Immature natural killer cell (primary cell): Measurements from ENCODE around the gene ERICH6B. TPM values are rescaled to one million over a fixed set of nuclear protein-coding genes. Genes with fewer than 3 reads are reported as not detected.

Source experiments
- DNase-seq, 3 donors: peaks; one replicate each; pipeline ENCODE4 v3.0.0; 2022; ENCODE audit warnings: mixed read lengths in 1 of 3
- H3K27ac Mint-ChIP-seq, 6 donors: one replicate each; pipeline ENCODE4 v1.8.0; 2020; ENCODE audit warnings: mixed read lengths in 6 of 6, mild to moderate bottlenecking in 5 of 6, inconsistent platforms in 4 of 6, moderate library complexity in 3 of 6
- H3K27me3 Mint-ChIP-seq, 3 donors: one replicate each; pipeline ENCODE4 v1.8.0; 2020 to 2021; ENCODE audit warnings: low read depth in 3 of 3, mild to moderate bottlenecking in 3 of 3, mixed read lengths in 3 of 3, moderate library complexity in 3 of 3, inconsistent platforms in 1 of 3
- H3K36me3 Mint-ChIP-seq, 3 donors: one replicate each; pipeline ENCODE4 v1.8.0; 2020; ENCODE audit warnings: mixed read lengths in 3 of 3, inconsistent platforms in 2 of 3, mild to moderate bottlenecking in 2 of 3
- H3K4me1 Mint-ChIP-seq, 2 donors: one replicate each; pipeline ENCODE4 v1.8.0; 2020; ENCODE audit warnings: inconsistent platforms in 2 of 2, mild to moderate bottlenecking in 2 of 2, mixed read lengths in 2 of 2, moderate library complexity in 1 of 2
- H3K4me3 Mint-ChIP-seq, 5 donors: one replicate each; pipeline ENCODE4 v1.8.0; 2020; ENCODE audit warnings: mild to moderate bottlenecking in 5 of 5, mixed read lengths in 5 of 5, inconsistent platforms in 3 of 5, moderate library complexity in 3 of 5
- H3K9me3 Mint-ChIP-seq, 6 donors: one replicate each; pipeline ENCODE4 v1.8.0; 2020; ENCODE audit warnings: mild to moderate bottlenecking in 6 of 6, mixed read lengths in 6 of 6, inconsistent platforms in 4 of 6, moderate library complexity in 3 of 6
- polyA plus RNA-seq, 3 donors: library from polyadenylated mRNA; unstranded; fragments of 300-500 nt; fragmentation: Illumina TruSeq; gene quantifications; one replicate each; pipeline ENCODE4 v1.2.3, GENCODE V29; 2021

ERICH6B gene
- polyA plus RNA-seq, 3 donors from 2014 or later, result 0.50 TPM; not detected in 2

DNA sequence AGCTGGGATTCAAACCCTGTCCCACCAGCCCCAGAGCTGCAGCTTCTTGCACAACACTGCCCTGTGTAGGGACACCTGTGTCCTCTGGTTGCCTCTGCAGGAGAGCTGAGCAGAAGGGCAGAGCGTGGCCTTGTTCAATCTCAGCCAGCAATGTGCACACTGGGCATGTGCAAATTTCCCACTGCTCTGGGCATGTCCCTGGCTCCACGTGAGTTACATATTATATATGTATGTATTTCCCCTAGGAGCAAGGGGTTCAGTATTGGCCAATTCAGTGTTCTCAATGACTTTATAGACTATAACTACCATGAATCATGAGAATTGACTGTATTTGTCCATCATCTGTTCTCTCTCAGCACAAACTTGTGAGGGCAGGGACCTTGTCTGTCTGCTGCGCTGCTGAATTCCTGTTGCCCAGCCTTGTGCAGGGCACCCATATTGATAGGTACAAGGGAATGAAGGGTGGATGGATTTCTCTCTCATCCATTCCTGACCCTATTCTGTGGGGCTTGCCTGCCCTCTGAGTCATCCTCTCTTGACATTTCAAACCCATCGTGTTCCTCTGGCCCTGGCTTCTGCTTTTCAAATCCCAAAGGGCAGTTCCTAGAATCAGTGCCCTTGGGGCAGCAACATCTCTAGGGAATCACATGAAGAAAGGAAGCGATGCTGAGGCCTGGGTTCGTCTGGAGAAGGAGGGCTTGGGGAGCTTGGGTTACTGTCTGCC lies 69.7 kb downstream of the ERICH6B start:
- peaks cover 0 to 6% (median 2%) of the 10 kb centered on the region in 3 donors for H3K27me3 Mint-ChIP-seq

DNA sequence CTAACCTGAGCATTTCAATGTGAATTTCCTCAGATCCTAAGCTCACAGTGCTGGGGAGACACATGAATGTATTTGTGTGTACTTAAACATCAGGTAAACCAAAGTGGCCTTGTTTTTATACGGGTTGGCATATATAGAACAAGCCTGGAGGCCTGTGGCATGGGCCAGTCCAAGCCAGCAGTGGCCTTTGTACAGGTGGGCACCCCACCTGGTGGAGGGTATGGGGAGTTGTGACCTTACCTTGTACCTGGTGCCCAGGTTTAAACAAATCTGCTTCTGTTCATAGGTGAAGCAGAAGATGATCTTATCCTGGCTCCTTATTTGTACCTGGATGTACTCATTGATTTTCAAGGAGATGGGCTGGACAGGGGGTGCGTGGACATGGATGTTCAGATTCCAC lies 71.0 kb downstream of the ERICH6B start:
- DNase-seq, result no peak
- H3K27ac Mint-ChIP-seq, result no peak overlapping the region
- no peaks in the 10 kb centered on the region for H3K36me3 Mint-ChIP-seq
- H3K4me1 Mint-ChIP-seq, result no peaks in the 10 kb centered on the region
- H3K9me3 Mint-ChIP-seq, result no peaks in the 10 kb centered on the region
- no peak overlapping the region for H3K4me3 Mint-ChIP-seq
- H3K27me3 Mint-ChIP-seq, result peaks cover 0 to 6% (median 2%) of the 10 kb centered on the region in 3 donors

More for the DNA sequence above, 69.7 kb downstream of the ERICH6B start:
- no peak overlapping the region for H3K4me3 Mint-ChIP-seq
- no peaks in the 10 kb centered on the region for H3K36me3 Mint-ChIP-seq
- H3K4me1 Mint-ChIP-seq, result no peaks in the 10 kb centered on the region
- H3K27ac Mint-ChIP-seq, result no peak overlapping the region
- DNase-seq, result no peak
- no peaks in the 10 kb centered on the region for H3K9me3 Mint-ChIP-seq

GRCh38 chr13:45542878-45543277 lies 72.7 kb downstream of the ERICH6B start:
- no peak overlapping the region for H3K4me3 Mint-ChIP-seq
- no peaks in the 10 kb centered on the region for H3K36me3 Mint-ChIP-seq

DNA sequence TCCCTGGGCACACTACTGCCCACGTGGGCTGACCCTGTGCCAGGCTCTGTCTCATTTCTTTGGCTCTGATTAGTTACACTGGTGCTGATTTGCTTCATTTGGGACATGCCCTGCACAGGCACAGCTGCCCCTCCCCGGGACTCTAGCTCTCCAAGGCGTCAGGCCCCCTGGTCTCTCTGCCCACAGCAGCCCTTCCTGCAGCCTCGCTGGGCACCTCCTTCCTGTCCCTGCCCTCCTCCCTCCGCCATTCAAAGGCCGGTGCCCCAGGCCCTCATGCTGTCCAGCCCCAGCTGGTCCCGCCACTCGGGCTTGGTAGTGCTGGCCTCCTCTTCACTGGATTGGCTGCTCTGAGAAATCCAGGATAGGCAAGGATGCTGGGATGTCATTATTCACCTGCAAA lies 73.1 kb downstream of the ERICH6B start:
- Mint-ChIP-seq H3K27ac (no peak overlapping the region), H3K4me3 (no peak overlapping the region)
- no peak for DNase-seq

More at GRCh38 chr13:45542878-45543277, 72.7 kb downstream of the ERICH6B start:
- Mint-ChIP-seq H3K27me3 (peaks cover 0 to 6% (median 2%) of the 10 kb centered on the region in 3 donors), H3K9me3 (no peaks in the 10 kb centered on the region), H3K27ac (no peak overlapping the region), H3K4me1 (no peaks in the 10 kb centered on the region)
- no peak for DNase-seq

DNA sequence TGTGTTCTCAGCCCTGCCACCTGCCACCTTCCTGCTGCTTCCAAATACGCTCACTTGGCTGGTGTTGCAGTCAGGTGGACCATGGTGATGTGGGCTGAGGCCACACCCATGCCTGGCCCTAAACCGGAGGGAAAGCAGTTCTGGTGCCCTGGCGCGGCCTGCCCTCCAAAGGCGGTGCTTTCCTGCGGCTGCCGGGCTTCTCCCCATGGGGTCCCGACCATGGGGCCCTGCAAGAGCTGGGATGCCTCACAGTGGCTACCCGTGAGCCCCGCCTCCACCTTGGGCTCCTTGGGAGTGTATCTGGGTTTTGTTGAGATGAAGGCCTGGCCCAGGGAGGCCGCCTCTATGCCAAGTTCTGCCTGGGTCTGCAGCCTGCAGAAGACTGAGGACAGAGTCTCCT lies 73.7 kb downstream of the ERICH6B start:
- Mint-ChIP-seq H3K36me3 (no peaks in the 10 kb centered on the region), H3K9me3 (no peaks in the 10 kb centered on the region), H3K4me1 (no peaks in the 10 kb centered on the region), H3K27ac (no peak overlapping the region), H3K27me3 (peaks cover 0 to 6% (median 2%) of the 10 kb centered on the region in 3 donors), H3K4me3 (no peak overlapping the region)
- no peak for DNase-seq

More for the DNA sequence above, 73.1 kb downstream of the ERICH6B start:
- no peaks in the 10 kb centered on the region for H3K36me3 Mint-ChIP-seq
- H3K4me1 Mint-ChIP-seq, result no peaks in the 10 kb centered on the region
- no peaks in the 10 kb centered on the region for H3K9me3 Mint-ChIP-seq
- H3K27me3 Mint-ChIP-seq, result peaks cover 0 to 6% (median 2%) of the 10 kb centered on the region in 3 donors

DNA sequence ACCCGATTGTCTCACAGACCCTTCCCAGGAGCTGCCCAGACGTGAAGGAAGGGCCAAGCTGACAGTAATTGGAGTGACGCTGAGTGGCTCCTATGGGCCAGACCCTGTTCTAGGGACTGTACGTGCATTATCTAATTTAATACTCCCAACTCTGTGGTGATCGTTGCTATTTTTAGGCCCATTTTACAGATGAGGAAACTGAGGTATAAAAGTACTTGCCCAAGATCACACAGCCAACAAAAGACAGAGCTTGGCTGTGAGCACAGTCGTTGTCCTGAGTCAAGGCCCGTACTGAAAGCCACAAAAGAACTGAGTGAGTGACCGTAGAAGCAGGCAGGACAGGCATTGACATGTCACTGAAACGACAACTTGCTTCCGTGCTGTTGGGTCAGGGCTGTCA lies 74.7 kb downstream of the ERICH6B start:
- H3K27me3 Mint-ChIP-seq, result peaks cover 0 to 6% (median 2%) of the 10 kb centered on the region in 3 donors
- DNase-seq, result no peak
- H3K36me3 Mint-ChIP-seq, result no peaks in the 10 kb centered on the region
- no peaks in the 10 kb centered on the region for H3K4me1 Mint-ChIP-seq
- H3K27ac Mint-ChIP-seq, result no peak overlapping the region
- H3K9me3 Mint-ChIP-seq, result no peaks in the 10 kb centered on the region
- no peak overlapping the region for H3K4me3 Mint-ChIP-seq

DNA sequence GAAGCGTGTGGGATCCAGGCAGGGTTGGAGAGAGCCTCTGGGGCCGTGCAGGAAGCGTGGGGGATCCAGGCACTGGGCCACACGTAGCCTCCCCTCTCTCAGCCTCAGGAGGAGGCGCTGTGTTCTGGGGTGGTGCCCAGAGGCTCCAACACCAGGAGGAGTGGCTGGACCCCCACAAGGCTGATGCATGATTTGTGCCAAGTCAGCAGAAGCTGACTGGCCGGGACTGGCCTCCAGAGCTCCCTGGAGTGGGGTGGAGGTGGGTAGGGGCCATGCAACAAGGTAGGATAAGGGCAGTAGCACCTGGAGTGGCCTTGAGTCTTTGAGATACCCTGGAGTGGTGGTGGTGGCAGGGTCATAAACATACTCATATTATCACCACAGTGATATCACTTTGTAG lies 75.3 kb downstream of the ERICH6B start:
- Mint-ChIP-seq H3K9me3 (no peaks in the 10 kb centered on the region), H3K27ac (peak overlapping the region in 1 of 6 donors; percentile 64), H3K36me3 (peaks cover 1 to 2% (median 1%) of the 10 kb centered on the region in 3 donors), H3K4me1 (no peaks in the 10 kb centered on the region), H3K27me3 (peaks cover 0 to 6% (median 2%) of the 10 kb centered on the region in 3 donors), H3K4me3 (no peak overlapping the region)
- no peak for DNase-seq

- Mint-ChIP-seq H3K9me3 (no peaks in the 10 kb centered on the region), H3K27me3 (peaks cover 0 to 4% (median 0%) of the 10 kb centered on the region in 3 donors), H3K4me1 (no peaks in the 10 kb centered on the region), H3K4me3 (no peak overlapping the region), H3K27ac (peak overlapping the region in 1 of 6 donors; percentile 12), H3K36me3 (peaks cover 10 to 15% (median 13%) of the 10 kb centered on the region in 3 donors)
- no peak for DNase-seq
These were observed 77.2 kb downstream of the ERICH6B start for GRCh38 chr13:45538382-45538781.

- no peak overlapping the region for H3K4me3 Mint-ChIP-seq
- peaks cover 0 to 4% (median 0%) of the 10 kb centered on the region in 3 donors for H3K27me3 Mint-ChIP-seq
- DNase-seq, result no peak
- peaks cover 13 to 21% (median 16%) of the 10 kb centered on the region in 3 donors for H3K36me3 Mint-ChIP-seq
- H3K27ac Mint-ChIP-seq, result peak overlapping the region in 2 of 6 donors; percentile 9 to 47
- H3K9me3 Mint-ChIP-seq, result no peaks in the 10 kb centered on the region
- H3K4me1 Mint-ChIP-seq, result no peaks in the 10 kb centered on the region
These were observed 78.0 kb downstream of the ERICH6B start for GRCh38 chr13:45537516-45537915.

DNA sequence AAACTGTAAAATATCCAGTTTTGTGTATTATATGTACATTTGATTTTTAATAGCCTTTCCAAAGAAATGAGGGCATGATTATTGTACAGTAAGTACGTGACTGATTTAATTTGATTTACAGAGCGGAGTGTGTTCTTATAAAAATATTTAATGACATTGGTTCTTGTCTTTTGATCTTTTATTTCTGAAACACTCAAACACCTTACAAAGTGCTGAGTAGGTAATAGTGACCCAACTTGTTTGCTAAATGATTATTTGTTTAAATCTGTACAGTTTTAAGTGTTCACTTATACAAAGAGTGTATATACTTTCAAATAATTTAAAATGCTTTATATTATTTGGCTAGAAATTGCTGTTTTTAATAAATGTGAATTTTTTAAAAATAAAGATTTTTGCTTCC lies 79.3 kb downstream of the ERICH6B start:
- peaks cover 0 to 1% (median 0%) of the 10 kb centered on the region in 3 donors for H3K27me3 Mint-ChIP-seq
- DNase-seq, result no peak
- no peak overlapping the region for H3K4me3 Mint-ChIP-seq
- no peak overlapping the region for H3K27ac Mint-ChIP-seq
- no peaks in the 10 kb centered on the region for H3K9me3 Mint-ChIP-seq
- H3K4me1 Mint-ChIP-seq, result no peaks in the 10 kb centered on the region
- peaks cover 16 to 26% (median 19%) of the 10 kb centered on the region in 3 donors for H3K36me3 Mint-ChIP-seq

DNA sequence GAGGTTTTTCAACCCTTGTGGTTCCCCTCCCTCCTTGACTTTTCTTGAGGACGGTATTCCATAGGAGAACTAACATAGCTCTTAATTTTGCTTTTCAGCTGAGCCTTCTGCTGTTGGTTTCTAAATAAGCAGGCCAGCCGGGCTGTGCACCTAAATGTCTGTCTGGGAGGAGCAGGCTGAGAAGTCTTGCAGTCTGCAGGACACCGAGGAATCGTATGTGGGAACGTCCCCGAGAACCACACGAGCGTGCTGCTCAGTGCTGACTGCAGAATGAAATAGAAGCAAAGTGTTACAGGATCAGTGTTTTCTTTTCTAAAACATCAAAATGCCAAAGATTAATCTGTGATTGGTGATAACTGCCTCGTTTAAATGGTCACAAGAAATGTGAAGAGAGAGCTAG lies 80.9 kb downstream of the ERICH6B start:
- peaks cover 16 to 33% (median 31%) of the 10 kb centered on the region in 3 donors for H3K36me3 Mint-ChIP-seq
- no peaks in the 10 kb centered on the region for H3K4me1 Mint-ChIP-seq
- peaks cover 0 to 1% (median 0%) of the 10 kb centered on the region in 3 donors for H3K27me3 Mint-ChIP-seq
- no peak overlapping the region for H3K4me3 Mint-ChIP-seq
- H3K27ac Mint-ChIP-seq, result no peak overlapping the region
- no peaks in the 10 kb centered on the region for H3K9me3 Mint-ChIP-seq
- DNase-seq, result no peak

GRCh38 chr13:45529758-45530157 lies 85.8 kb downstream of the ERICH6B start:
- Mint-ChIP-seq H3K9me3 (no peaks in the 10 kb centered on the region), H3K27me3 (peaks cover 0 to 1% (median 0%) of the 10 kb centered on the region in 3 donors), H3K36me3 (peaks cover 17 to 43% (median 35%) of the 10 kb centered on the region in 3 donors), H3K27ac (no peak overlapping the region), H3K4me1 (no peaks in the 10 kb centered on the region), H3K4me3 (no peak overlapping the region)
- no peak for DNase-seq

DNA sequence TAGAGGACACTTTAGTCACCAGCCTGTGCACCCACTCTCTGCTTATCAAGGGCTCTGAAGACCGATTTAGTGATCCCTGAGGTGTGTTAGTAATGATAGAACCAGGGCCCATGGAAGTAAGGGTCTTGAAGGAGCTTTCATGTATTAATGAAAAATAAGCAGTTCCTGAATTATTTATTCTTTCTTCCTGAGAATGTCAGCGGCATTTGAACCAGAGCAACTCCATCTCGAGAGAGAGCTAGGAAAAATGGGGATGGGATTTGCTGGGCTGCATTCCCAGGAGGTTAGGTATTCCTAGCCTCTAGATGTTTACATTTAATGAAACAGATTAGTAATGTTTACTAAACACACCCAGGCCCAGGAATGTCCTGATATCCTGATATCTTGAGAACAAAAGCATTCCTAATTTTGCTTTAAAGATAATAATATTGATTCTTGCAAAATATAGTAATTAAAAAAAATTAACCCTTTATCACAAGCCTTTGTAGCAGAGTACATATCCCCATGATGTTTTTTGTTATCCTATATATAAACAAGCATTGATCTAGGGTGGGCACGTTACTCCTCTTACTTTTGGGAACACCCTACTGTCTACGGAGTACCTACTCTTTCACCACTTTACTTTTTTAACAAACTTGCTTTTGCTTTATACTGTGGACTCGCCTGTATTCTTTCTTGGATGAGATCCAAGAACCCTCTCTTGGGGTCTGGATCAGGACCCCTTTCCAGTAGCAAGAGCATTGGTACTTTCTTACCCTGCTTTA lies 87.7 kb downstream of the ERICH6B start:
- DNase-seq, result no peak
- Mint-ChIP-seq H3K27ac (peak overlapping the region in 1 of 6 donors; percentile 39), H3K4me1 (no peaks in the 10 kb centered on the region), H3K4me3 (no peak overlapping the region), H3K36me3 (peaks cover 9 to 33% (median 29%) of the 10 kb centered on the region in 3 donors), H3K27me3 (peaks cover 0 to 1% (median 0%) of the 10 kb centered on the region in 3 donors), H3K9me3 (no peaks in the 10 kb centered on the region)

DNA sequence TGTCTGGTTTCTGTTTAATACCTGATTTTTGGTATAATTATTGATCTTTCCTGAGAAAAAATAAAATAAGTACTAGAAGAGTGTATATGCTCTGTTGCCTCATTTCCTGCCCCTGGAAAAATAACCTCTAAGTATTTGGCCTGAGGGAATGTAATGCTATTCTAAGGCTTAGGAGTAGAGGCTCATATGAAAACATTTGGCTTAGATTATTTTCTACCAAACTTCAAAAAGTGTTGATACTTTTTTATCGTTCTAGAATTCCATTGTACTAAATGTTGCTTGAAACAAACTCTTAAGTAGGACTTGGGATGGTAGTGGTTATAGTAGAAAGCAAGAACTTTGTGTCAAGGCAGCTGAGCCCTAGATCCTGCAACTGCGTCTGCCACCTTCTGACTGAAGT lies 93.0 kb downstream of the ERICH6B start:
- H3K27ac Mint-ChIP-seq, result peak overlapping the region in 2 of 6 donors; percentile 12 to 45

More for the DNA sequence above, 93.0 kb downstream of the ERICH6B start:
- Mint-ChIP-seq H3K4me1 (peaks cover 1 to 8% of the 10 kb centered on the region in 2 donors), H3K4me3 (no peak overlapping the region), H3K9me3 (no peaks in the 10 kb centered on the region), H3K36me3 (peaks cover 24 to 48% (median 40%) of the 10 kb centered on the region in 3 donors), H3K27me3 (peaks cover 0 to 3% (median 2%) of the 10 kb centered on the region in 3 donors)
- DNase-seq, result no peak
